HG02981 (cell line): ENCODE data around the gene EZR.

Source experiments
- ATAC-seq: cut with Tn5 transposase; IDR thresholded peaks from one replicate; pipeline ENCODE4 v1.9.1; 2021; ENCODE audit warnings: mild to moderate bottlenecking, moderate library complexity; ENCODE audit not compliant: unreplicated experiment

Gene EZR

GRCh38 chr6:158780246-158780884 lies 38.8 kb downstream of the EZR start:
- ATAC-seq: no peak

- no peak for ATAC-seq
Measured at GRCh38 chr6:158778005-158778527, 41.1 kb downstream of the EZR start.

DNA sequence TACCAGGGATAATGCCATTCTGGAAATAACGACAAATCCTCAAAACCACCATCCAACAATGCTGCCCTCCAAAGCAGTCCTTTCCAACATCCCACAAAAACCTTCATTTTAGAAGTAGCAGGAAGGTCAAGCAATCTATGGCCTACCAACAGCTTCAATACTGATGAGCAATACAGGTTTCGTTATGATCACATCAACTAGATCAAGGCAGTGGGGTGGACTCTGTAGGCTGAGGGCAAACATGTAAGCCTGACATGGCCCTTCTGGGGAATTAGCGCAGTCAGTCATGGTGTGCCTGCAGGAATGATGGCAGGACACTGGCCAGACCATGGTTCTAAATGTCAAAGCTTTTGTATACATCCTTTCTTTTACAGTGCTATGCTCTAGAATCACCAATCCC lies 41.7 kb downstream of the EZR start:
- no peak for ATAC-seq

GRCh38 chr6:158776737-158777136 lies 42.4 kb downstream of the EZR start:
- no peak for ATAC-seq

DNA sequence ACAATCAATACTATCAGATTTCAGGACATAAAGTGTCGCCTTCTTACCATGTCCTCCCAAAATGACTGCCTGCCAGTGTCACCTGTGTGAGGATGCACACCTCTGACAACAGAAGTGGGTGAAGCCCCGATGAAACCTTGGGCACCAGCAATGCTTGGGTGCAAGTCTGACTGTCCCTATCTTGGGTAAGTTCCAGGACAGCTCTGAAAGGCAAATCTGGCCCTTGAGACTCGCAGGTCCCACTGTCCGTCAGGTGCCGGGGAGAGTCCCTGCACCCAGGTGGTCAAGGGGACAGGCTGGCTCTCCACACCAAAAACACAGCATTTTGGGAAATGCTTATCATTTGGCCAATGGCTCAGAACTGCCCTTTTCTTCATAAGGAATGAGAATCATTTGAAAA lies 43.3 kb downstream of the EZR start:
- ATAC-seq: no peak

DNA sequence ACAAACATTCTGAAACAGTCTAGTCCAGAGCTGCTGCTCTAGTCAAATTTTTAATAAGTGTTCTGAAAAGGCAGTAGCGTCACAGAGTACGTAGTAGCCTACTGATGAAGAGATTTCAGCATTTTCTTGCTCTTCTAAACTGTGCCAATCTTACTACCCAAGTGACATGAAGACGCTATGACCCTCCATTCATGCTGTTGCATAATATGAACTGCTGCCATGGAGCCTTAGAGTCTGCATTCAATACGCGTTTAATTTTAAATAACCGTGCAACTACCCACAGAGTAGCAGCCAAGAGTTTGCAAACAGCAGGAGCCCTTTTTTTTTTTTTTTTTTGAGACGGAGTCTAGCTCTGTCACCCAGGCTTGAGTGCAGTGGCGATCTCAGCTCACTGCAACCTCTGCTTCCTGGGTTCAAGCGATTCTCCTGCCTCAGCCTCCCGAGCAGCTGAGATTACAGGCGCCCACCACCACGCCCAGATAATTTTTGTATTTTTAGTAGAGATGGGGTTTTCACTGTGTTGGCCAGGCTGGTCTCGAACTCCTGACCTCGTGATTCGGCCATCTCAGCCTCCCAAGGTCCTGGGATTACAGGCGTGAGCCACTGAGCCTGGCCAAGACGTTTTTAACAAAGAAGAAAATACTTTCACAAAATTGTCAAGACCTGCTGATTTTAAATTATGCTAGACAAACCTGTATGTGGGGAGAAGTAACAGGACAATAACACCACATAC lies 44.3 kb downstream of the EZR start:
- ATAC-seq: no peak

GRCh38 chr6:158773581-158774449 lies 45.4 kb downstream of the EZR start:
- ATAC-seq: no peak

DNA sequence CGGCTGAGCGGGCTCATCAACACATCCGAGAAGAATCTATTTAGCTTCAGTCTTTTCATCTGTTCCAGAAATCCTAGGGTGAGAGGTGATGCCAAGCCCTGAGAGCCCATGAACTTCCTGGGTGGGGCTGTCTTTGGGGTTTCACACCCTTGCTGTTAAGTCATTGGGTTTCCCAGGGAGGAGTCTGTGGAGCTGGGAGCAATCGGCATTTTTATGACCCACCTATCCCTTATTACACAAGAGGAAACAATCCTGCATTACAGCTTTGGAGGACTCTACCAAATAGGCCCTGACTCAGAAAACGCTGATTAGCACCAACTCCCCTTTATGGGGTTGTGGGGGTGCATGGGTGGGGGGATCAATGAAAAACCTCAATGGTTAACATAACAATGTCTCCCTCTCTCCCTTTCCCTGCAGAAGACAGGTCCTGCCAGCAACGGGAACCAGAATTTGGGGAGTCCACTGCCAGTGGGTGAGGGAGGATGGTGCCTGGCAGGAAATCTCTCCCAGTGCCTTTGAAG lies 46.3 kb downstream of the EZR start:
- no peak for ATAC-seq

DNA sequence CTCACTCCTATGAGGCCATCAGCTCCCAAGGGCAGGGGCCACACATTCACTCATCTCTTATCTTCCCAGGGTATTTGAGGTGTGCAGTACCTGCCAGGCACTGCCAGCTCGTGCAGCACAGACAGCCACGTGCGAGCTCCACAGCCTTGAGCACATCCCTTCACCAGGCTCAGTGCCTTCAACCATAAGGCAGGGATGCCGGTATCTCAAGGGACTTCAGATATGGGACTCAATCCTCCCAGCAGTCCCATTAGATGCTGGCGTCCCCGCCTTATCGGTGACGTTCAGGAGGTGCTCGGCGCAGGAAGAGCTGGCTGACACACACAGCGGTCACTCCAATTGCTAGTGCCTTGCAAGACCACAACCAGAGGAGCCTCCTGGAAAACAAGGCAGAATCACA lies 47.0 kb downstream of the EZR start:
- no peak for ATAC-seq

DNA sequence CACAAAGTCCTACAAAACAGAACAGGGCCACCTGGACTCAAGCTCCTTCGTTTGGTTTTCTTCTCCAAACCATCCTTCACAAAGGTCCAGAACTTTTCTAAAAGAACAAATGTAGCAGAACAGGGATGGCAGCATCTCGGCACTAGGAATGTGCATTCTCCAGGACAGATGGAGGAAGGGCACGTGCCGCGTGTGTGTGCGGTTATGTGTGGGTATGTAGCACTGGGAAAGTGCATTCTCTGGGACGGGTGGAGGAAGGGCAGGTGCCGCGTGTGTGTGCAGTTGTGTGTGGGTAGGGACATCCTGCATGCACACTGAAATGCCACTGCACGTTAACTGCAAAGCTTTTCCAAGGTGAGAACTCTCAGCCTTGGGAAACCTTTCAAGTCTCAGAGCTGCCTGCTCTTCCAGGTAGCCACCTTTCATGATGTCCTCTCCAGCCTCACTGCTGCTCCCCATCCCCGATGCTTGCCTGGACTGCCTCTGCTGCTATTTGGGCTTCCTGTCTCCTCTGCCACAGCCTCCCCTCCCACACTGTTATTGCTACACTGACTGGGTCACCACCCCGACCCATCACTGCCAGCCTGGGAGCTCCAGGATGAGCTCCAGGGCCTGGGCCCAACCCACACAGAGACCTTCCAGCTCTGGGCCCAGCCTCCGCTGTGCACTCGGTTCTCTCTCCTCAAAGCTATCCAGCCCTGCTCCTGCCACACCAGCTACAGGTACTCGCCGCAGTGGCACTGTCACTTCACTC lies 47.6 kb downstream of the EZR start:
- ATAC-seq: no peak

DNA sequence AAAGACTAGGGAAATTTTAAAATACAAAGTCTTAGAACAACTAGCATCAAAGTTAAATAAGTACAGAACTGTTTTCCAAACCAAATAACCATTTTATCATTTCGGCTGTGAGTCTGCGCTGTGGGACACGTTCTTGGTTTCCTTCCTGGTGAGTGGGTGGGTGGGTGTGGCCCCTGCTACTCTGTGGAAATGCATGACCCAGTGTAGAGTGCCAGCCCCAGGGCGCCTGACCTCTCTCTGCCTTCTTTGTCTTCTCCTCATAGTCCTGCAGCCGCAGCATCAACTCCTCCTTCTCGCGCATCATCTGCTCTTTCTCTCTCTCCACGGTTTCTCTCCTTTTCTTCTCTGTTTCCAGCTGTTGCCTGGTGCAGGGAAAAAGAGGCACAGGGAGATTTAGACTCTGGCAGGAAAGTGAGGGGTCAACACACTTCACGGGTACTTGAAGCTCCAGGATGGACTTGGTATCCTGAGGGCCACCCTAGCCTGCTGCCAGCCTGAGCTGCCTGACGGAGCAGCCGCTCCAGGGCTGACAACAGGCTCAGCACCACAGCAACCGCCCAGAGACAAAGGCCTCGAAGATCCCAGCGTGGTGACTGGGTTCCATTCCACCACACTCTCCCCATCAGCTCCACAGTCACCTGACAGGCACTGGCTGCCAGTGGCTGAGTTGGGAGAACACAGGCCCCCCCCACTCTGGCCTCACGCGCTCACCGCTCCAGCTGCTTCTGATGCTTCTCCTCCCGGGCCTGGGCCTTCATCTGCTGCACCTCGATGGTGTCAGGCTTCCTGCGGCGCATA lies 48.4 kb downstream of the EZR start:
- no peak for ATAC-seq

GRCh38 chr6:158769771-158770432 lies 49.3 kb downstream of the EZR start:
- ATAC-seq: no peak

- ATAC-seq: no peak
Measured at GRCh38 chr6:158769234-158769770, 49.9 kb downstream of the EZR start.

DNA sequence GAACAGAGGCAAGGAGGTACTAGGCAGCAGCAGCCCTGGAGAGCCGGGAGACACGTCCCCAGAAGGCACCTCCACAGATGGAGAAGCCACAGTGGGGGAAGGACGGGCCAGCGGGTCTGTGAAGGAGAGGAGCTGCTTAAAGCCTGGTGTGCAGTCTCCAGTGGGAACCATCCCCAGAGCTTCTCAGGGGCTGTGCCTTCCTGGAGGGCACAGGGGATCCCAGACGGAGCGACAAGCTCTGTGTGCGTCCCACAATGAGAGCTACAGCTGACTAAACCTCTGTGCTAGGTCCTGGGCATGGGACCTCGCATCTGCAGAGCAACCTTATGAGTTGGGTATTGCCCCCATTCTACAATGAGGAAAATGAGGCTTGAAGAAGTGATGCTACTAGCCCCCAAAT lies 50.7 kb downstream of the EZR start:
- ATAC-seq: no peak

DNA sequence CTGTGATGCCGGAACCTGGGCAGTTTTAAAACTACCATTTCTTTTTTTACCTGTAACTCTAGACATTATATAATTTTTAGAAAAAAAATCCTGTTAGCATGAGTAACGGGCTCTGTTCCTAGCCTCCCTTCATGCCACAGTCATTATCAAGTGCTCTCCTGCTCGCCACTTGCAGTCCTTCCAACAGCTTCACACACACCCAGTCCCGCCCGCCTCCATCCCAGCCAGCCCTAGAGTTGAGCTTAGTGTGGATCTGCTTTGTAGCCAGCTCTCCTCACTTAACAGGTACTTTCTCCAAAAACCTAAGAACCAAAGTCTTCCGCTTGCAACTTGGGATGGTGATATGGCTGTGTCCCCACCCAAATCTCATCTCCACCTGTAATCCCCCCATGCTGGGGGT lies 51.5 kb downstream of the EZR start:
- ATAC-seq: no peak

GRCh38 chr6:158766621-158767455 lies 52.3 kb downstream of the EZR start:
- ATAC-seq: no peak

- ATAC-seq: no peak
Measured at GRCh38 chr6:158765499-158766068, 53.6 kb downstream of the EZR start.

- no peak for ATAC-seq
Measured at GRCh38 chr6:158764926-158765325, 54.2 kb downstream of the EZR start.
